WTC11 (cell line): ENCODE results near the gene CD82.

Experiments
- FOXJ3 ChIP-seq: sonication (generic); formaldehyde crosslinking; IDR thresholded peaks from 2 replicates; pipeline ENCODE4 v1.9.0; 2021; ENCODE audit warnings: missing genetic modification reagents, mild to moderate bottlenecking, borderline replicate concordance
- JUN ChIP-seq: sonication (generic); formaldehyde crosslinking; IDR thresholded peaks from 2 replicates; pipeline ENCODE4 v1.8.0; 2023; ENCODE audit warnings: mild to moderate bottlenecking, missing genetic modification reagents
- NR2C2 ChIP-seq: sonication (generic); formaldehyde crosslinking; IDR thresholded peaks from 2 replicates; pipeline ENCODE4 v1.8.0; 2022; ENCODE audit warnings: mild to moderate bottlenecking, missing genetic modification reagents
- ZNF138 ChIP-seq: sonication (generic); formaldehyde crosslinking; conservative IDR thresholded peaks from 2 replicates; pipeline ENCODE4 v1.8.1; 2022; ENCODE audit warnings: mild to moderate bottlenecking, moderate library complexity, missing genetic modification reagents
- TF ChIP-seq, protein P1 (sequence below): sonication (generic); formaldehyde crosslinking; IDR thresholded peaks from 2 replicates; pipeline ENCODE4 v1.8.1; 2022; ENCODE audit warnings: low read depth, mild to moderate bottlenecking, moderate library complexity, missing genetic modification reagents, borderline replicate concordance
- TF ChIP-seq, protein P2 (sequence below): fragments of 200-600 bp; IDR thresholded peaks from 2 replicates; pipeline ENCODE4 v1.8.0; 2022; ENCODE audit warnings: antibody characterized with exemption
- TF ChIP-seq, protein P3 (sequence below): sonication (generic); formaldehyde crosslinking; conservative IDR thresholded peaks from 2 replicates; pipeline ENCODE4 v1.8.1; 2023; ENCODE audit warnings: mild to moderate bottlenecking, low read depth, missing genetic modification reagents, moderate library complexity

DNA sequence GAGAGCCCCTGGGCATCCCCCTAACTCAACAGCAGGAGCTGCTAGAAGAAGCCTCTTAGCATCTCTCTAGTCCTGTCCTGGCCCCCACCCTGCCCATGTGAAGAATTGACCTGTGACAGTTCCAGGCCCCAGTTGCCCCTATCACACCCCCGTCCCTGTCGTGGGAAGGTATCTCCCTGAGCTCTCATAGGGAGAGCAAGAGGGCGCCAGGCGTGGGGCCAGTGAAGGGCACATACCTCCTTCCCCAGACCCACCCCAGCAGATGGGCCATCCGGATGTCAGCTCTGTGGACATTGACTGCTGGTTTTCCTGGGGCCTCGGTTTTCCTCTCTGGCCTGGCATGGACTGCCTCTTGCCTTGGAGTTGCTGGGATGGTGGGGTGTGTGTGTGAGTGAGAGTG lies 29.5 kb downstream of the CD82 start:
- TF ChIP-seq FOXJ3 (CRISPR knock-in tag) (no peak), NR2C2 (no peak), ZNF138 (CRISPR knock-in tag) (no peak), JUN (CRISPR knock-in tag) (no peak)
- TF ChIP-seq, protein P1, sequence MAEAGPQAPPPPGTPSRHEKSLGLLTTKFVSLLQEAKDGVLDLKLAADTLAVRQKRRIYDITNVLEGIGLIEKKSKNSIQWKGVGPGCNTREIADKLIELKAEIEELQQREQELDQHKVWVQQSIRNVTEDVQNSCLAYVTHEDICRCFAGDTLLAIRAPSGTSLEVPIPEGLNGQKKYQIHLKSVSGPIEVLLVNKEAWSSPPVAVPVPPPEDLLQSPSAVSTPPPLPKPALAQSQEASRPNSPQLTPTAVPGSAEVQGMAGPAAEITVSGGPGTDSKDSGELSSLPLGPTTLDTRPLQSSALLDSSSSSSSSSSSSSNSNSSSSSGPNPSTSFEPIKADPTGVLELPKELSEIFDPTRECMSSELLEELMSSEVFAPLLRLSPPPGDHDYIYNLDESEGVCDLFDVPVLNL, result no peak
- TF ChIP-seq, protein P2, sequence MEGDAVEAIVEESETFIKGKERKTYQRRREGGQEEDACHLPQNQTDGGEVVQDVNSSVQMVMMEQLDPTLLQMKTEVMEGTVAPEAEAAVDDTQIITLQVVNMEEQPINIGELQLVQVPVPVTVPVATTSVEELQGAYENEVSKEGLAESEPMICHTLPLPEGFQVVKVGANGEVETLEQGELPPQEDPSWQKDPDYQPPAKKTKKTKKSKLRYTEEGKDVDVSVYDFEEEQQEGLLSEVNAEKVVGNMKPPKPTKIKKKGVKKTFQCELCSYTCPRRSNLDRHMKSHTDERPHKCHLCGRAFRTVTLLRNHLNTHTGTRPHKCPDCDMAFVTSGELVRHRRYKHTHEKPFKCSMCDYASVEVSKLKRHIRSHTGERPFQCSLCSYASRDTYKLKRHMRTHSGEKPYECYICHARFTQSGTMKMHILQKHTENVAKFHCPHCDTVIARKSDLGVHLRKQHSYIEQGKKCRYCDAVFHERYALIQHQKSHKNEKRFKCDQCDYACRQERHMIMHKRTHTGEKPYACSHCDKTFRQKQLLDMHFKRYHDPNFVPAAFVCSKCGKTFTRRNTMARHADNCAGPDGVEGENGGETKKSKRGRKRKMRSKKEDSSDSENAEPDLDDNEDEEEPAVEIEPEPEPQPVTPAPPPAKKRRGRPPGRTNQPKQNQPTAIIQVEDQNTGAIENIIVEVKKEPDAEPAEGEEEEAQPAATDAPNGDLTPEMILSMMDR, result no peak
- TF ChIP-seq, protein P3, sequence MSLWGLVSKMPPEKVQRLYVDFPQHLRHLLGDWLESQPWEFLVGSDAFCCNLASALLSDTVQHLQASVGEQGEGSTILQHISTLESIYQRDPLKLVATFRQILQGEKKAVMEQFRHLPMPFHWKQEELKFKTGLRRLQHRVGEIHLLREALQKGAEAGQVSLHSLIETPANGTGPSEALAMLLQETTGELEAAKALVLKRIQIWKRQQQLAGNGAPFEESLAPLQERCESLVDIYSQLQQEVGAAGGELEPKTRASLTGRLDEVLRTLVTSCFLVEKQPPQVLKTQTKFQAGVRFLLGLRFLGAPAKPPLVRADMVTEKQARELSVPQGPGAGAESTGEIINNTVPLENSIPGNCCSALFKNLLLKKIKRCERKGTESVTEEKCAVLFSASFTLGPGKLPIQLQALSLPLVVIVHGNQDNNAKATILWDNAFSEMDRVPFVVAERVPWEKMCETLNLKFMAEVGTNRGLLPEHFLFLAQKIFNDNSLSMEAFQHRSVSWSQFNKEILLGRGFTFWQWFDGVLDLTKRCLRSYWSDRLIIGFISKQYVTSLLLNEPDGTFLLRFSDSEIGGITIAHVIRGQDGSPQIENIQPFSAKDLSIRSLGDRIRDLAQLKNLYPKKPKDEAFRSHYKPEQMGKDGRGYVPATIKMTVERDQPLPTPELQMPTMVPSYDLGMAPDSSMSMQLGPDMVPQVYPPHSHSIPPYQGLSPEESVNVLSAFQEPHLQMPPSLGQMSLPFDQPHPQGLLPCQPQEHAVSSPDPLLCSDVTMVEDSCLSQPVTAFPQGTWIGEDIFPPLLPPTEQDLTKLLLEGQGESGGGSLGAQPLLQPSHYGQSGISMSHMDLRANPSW (CRISPR knock-in tag), result no peak
